Mammary epithelial cell (primary cell): ENCODE measurements around the gene SCLY.

Experiments used
- CTCF ChIP-seq, 2 donors: IDR thresholded peaks in 1 of 2; conservative IDR thresholded peaks in 1 of 2; 2 replicates each; pipeline ENCODE4 v1.5.1; 2011 to 2012; ENCODE audit warnings: inconsistent platforms in 2 of 2, low read length in 2 of 2, mild to moderate bottlenecking in 2 of 2, control low read depth in 1 of 2, low read depth in 1 of 2; ENCODE audit not compliant: insufficient read depth in 1 of 2; ENCODE audit errors: extremely low read depth in 1 of 2
- EZH2 ChIP-seq: IDR thresholded peaks from 2 replicates; pipeline ENCODE4 v1.6.1; 2012; ENCODE audit warnings: low read length, inconsistent platforms, borderline replicate concordance

GRCh38 chr2:238123991-238124470 lies 63.2 kb downstream of the SCLY start:
- no peak for TF ChIP-seq EZH2
- no peak for TF ChIP-seq CTCF (conservative IDR thresholded peaks at IDR 0.05 in 1 of 2, IDR thresholded peaks at IDR 0.05 in 1 of 2; ENCODE audit: extremely low read depth in 1 of 2, insufficient read depth in 1 of 2, low read depth in 1 of 2, low read length in 2 of 2)
